SK-N-SH (cell line): ENCODE results near the gene MOB2.

Experiments used
- CHD2 ChIP-seq: fragments of 150-350 bp; IDR thresholded peaks from 2 replicates; pipeline ENCODE4 v1.6.1; 2018; ENCODE audit warnings: low read length; ENCODE audit not compliant: partially characterized antibody
- CTCF ChIP-seq: fragments of 200-600 bp; sonication (generic); IDR thresholded peaks from 2 replicates; pipeline ENCODE4 v1.6.1; 2017; ENCODE audit warnings: antibody characterized with exemption, mild to moderate bottlenecking, moderate library complexity
- EP300 ChIP-seq, 2 experiments: IDR thresholded peaks; 2 replicates each; pipeline versions ENCODE4 v1.4.0 to v1.6.1; 2012; ENCODE audit warnings: borderline replicate concordance in 1 of 2, low read depth in 1 of 2, low read length in 1 of 2
- EZH2phosphoT487 ChIP-seq: fragments of 200-600 bp; sonication (generic); IDR thresholded peaks from 2 replicates; pipeline ENCODE4 v1.6.1; 2017; ENCODE audit warnings: low read depth, mixed run types, mild to moderate bottlenecking, antibody characterized with exemption, moderate library complexity, borderline replicate concordance
- FOXJ3 ChIP-seq: sonication (generic); formaldehyde crosslinking; IDR thresholded peaks from 2 replicates; pipeline ENCODE4 v1.5.1; 2020; ENCODE audit warnings: mild to moderate bottlenecking, missing genetic modification reagents
- FOXM1 ChIP-seq: IDR thresholded peaks from 2 replicates; pipeline ENCODE4 v1.4.0; 2012; ENCODE audit warnings: low read depth, mild to moderate bottlenecking
- RAD21 ChIP-seq: IDR thresholded peaks from 2 replicates; pipeline ENCODE4 v1.6.1; 2012; ENCODE audit warnings: mild to moderate bottlenecking, low read length
- REST ChIP-seq: IDR thresholded peaks from 2 replicates; pipeline ENCODE4 v1.6.1; 2012; ENCODE audit warnings: mild to moderate bottlenecking, low read depth, low read length, moderate library complexity
- RFX5 ChIP-seq: IDR thresholded peaks from 2 replicates; pipeline ENCODE4 v1.6.1; 2012; ENCODE audit warnings: mild to moderate bottlenecking, improper control_type of control experiment, low read length
- SIN3A ChIP-seq: IDR thresholded peaks from 2 replicates; pipeline ENCODE4 v1.6.1; 2012; ENCODE audit warnings: low read depth, mild to moderate bottlenecking, low read length, moderate library complexity, borderline replicate concordance
- TAF1 ChIP-seq: IDR thresholded peaks from 2 replicates; pipeline ENCODE4 v1.6.1; 2012; ENCODE audit warnings: low read depth, mild to moderate bottlenecking, low read length, moderate library complexity, borderline replicate concordance
- USF2 ChIP-seq: fragments of 150-350 bp; IDR thresholded peaks from 2 replicates; pipeline ENCODE4 v1.6.1; 2017; ENCODE audit warnings: antibody characterized with exemption, low read length, low read depth, borderline replicate concordance
- YY1 ChIP-seq: IDR thresholded peaks from 2 replicates; pipeline ENCODE4 v1.4.0; 2012; ENCODE audit warnings: low read depth, mild to moderate bottlenecking
- ZBTB33 ChIP-seq: IDR thresholded peaks from 2 replicates; pipeline ENCODE4 v1.4.0; 2012; ENCODE audit warnings: low read depth, borderline replicate concordance

- no peak for TF ChIP-seq RFX5
- TF ChIP-seq EZH2phosphoT487: no peak
- TF ChIP-seq CTCF: no peak
- no peak for TF ChIP-seq REST
- TF ChIP-seq RAD21: no peak
- TF ChIP-seq EP300 (IDR thresholded peaks at IDR 0.05; ENCODE audit: borderline replicate concordance in 1 of 2, low read depth in 1 of 2, low read length in 1 of 2): no peak
- no peak for TF ChIP-seq FOXJ3
- no peak for TF ChIP-seq TAF1
- TF ChIP-seq CHD2: no peak
- no peak for TF ChIP-seq FOXM1
- no peak for TF ChIP-seq SIN3A
- TF ChIP-seq YY1: no peak
- TF ChIP-seq USF2: no peak
- TF ChIP-seq ZBTB33: no peak
Measured at GRCh38 chr11:1460396-1460985, 26.1 kb downstream of the MOB2 start.
